Body of pancreas (tissue), 4 donors: ENCODE measurements around the gene MFSD6. TPM values are rescaled to one million over a fixed set of nuclear protein-coding genes. Genes with fewer than 3 reads are reported as not detected.

Experiments
- ATAC-seq: fragments of 150-250 bp; one replicate; pipeline ENCODE4 v1.9.1; 2016
- DNase-seq, 4 donors: peaks; one replicate each; pipeline ENCODE4 v3.0.0-alpha.2; 2019
- H3K27ac ChIP-seq, 4 donors: fragments of 200-600 bp; sonication (generic); 1 replicate in 3 of 4; 2 replicates in 1 of 4; pipeline versions ENCODE4 v1.5.1 to v1.6.1; 2016 to 2019; ENCODE audit warnings: mild to moderate bottlenecking in 1 of 4, mixed read lengths in 1 of 4, moderate library complexity in 1 of 4
- H3K27me3 ChIP-seq, 2 donors: fragments of 200-600 bp; sonication (generic); one replicate each; pipeline ENCODE4 v1.6.0; 2016; ENCODE audit warnings: mild to moderate bottlenecking in 1 of 2
- H3K36me3 ChIP-seq, 2 donors: fragments of 200-600 bp; sonication (generic); replicated peaks in 1 of 2; 2 replicates each; pipeline ENCODE4 v1.5.1; 2016; ENCODE audit warnings: low read depth in 2 of 2; ENCODE audit not compliant: insufficient read depth in 1 of 2
- H3K4me1 ChIP-seq: fragments of 200-600 bp; sonication (generic); one replicate; pipeline ENCODE4 v1.6.0; 2016
- H3K4me3 ChIP-seq, 2 donors: fragments of 200-600 bp; sonication (generic); 1 replicate in 1 of 2; 2 replicates in 1 of 2; pipeline ENCODE4 v1.5.1; 2016 to 2019
- H3K9me3 ChIP-seq, 3 donors: fragments of 200-600 bp; sonication (generic); 1 replicate in 2 of 3; 2 replicates in 1 of 3; pipeline ENCODE4 v1.5.1; 2016
- POLR2A ChIP-seq, 3 donors: fragments of 450-650 bp; IDR thresholded peaks; one replicate each; pipeline ENCODE4 v1.6.1; 2016; ENCODE audit warnings: antibody characterized with exemption in 3 of 3, mild to moderate bottlenecking in 2 of 3
- WGBS, 2 donors: methylation state at CpG; one replicate each; pipeline ENCODE4 v1.1.5; 2017; 5-methylcytosine and 5-hydroxymethylcytosine counted together
- intact Hi-C: fragments of 100-400 bp; cut with DNase I; formaldehyde crosslinking; loops from one replicate; pipeline ENCODE4 v1.15.1; 2023
- total RNA-seq, 2 donors: library from RNA; depleted of rRNA; stranded (reverse); fragments of >200 nt; gene quantifications; one replicate each; pipeline ENCODE4 v1.1.0, GENCODE V29; 2016
- TF ChIP-seq, protein P1 (sequence below), 7 experiments: fragments of 450-650 bp in 4 of 7; fragments of 200-600 bp in 3 of 7; sonication (generic) in 3 of 7; IDR thresholded peaks; one replicate each; pipeline ENCODE4 v1.5.1; 2016 to 2019; ENCODE audit warnings: antibody characterized with exemption in 7 of 7

Gene MFSD6
- total RNA-seq, 2 donors from 2014 or later, result 38.7 to 46.8 TPM

DNA sequence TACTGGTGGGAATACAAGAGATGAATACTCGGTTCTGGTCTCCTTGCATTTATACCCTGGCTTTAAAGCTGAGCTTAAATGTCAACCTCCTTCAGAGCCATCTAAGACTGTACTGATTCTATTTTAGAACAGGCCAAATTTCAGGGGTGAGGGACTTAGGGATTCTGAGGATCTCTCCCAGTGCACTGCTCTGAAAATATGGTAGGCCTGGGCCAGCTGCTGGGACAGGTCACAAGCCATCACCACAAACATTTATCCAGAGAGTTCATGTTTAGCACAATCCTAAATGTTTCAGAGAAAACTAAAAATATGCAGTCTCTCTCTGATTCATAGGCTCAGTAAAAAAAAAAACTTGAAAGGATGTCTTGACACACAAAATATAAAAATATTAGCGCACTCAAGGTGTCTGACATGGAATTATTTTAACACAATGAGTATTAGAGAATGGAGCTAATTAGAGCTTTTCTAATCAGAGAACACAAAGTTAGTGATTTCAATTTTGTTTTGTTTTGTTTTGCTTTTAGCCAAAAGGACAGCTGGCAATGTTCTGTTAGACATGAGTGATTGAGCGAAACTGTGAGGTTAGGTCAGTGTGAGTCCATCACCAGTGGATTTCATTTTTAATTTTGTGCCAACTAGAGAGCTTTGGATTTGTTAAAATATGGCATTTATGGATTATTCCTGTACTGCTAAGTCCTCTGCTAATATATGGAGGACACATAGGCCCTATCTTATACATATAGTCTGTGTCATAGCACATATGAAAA is 38.8 kb downstream of the MFSD6 start:
- DNase-seq, result no peak
- H3K27ac ChIP-seq, result no peak overlapping the region
- ATAC-seq, result no peak
- TF ChIP-seq, protein P1, sequence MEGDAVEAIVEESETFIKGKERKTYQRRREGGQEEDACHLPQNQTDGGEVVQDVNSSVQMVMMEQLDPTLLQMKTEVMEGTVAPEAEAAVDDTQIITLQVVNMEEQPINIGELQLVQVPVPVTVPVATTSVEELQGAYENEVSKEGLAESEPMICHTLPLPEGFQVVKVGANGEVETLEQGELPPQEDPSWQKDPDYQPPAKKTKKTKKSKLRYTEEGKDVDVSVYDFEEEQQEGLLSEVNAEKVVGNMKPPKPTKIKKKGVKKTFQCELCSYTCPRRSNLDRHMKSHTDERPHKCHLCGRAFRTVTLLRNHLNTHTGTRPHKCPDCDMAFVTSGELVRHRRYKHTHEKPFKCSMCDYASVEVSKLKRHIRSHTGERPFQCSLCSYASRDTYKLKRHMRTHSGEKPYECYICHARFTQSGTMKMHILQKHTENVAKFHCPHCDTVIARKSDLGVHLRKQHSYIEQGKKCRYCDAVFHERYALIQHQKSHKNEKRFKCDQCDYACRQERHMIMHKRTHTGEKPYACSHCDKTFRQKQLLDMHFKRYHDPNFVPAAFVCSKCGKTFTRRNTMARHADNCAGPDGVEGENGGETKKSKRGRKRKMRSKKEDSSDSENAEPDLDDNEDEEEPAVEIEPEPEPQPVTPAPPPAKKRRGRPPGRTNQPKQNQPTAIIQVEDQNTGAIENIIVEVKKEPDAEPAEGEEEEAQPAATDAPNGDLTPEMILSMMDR (IDR thresholded peaks at IDR 0.05), result no peak
- TF ChIP-seq POLR2A (IDR thresholded peaks at IDR 0.05), result no peak
- H3K27me3 ChIP-seq, result no peaks in the 10 kb centered on the region
- H3K4me1 ChIP-seq, result peaks cover 20% of the 10 kb centered on the region
- H3K36me3 ChIP-seq, result no peaks in the 10 kb centered on the region
- H3K4me3 ChIP-seq, result no peak overlapping the region
- intact Hi-C loops, result no loop called here
- 90 to 92% methylated on average over 3 of the region's 3 CpGs for WGBS, 2 donors
- no peaks in the 10 kb centered on the region for H3K9me3 ChIP-seq

DNA sequence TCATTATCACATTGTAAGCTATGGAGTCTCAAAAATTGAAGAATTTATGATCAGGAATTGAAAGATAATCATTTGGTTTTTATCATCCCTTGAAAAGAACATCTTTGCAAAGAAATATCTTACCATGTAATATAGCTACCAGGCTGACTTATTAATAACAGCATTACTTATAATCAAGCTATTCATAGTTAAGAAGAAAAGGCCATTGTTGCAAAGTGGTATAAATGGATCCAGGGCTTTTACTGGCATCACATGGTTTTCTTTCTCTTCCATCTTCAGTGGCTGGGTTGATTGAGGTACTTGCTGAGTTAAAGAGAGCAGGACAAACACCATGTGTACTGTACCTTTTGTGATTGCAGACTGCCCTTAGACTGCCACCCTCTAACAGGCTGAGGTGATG is 39.6 kb downstream of the MFSD6 start:
- no peak for ATAC-seq
- no peak overlapping the region for H3K27ac ChIP-seq
- peaks cover 17% of the 10 kb centered on the region for H3K4me1 ChIP-seq

DNA sequence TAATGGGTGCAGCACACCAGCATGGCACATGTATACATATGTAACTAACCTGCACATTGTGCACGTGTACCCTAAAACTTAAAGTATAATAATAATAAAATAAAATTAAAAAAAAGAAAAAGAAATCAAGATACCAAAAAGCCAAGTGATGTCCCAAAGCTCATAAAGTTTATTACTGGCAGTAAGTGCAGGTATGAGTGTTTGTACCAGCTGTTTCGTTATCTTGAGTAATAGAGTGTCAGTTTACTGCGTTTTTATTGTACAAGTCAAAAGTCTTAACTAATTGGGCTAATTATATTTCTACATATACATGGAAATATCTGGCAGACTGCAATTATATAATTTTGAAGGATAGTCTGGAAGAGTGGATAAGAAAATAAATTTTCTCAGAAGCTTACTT is 41.8 kb downstream of the MFSD6 start:
- Histone ChIP-seq H3K4me1 (no peaks in the 10 kb centered on the region), H3K36me3 (no peaks in the 10 kb centered on the region), H3K9me3 (no peaks in the 10 kb centered on the region), H3K4me3 (no peak overlapping the region), H3K27ac (no peak overlapping the region), H3K27me3 (no peaks in the 10 kb centered on the region)
- DNase-seq (no peak), ATAC-seq (no peak)
- 85 to 94% methylated on average over 3 of the region's 3 CpGs for WGBS, 2 donors
- intact Hi-C loops, result no loop called here
- TF ChIP-seq POLR2A (IDR thresholded peaks at IDR 0.05), result no peak
- TF ChIP-seq, protein P1 (IDR thresholded peaks at IDR 0.05), result no peak

More for the DNA sequence above, 39.6 kb downstream of the MFSD6 start:
- no peak for DNase-seq
- H3K36me3 ChIP-seq, result no peaks in the 10 kb centered on the region
- no peak for TF ChIP-seq POLR2A (IDR thresholded peaks at IDR 0.05)
- TF ChIP-seq, protein P1 (IDR thresholded peaks at IDR 0.05), result no peak
- no peaks in the 10 kb centered on the region for H3K9me3 ChIP-seq
- H3K4me3 ChIP-seq, result no peak overlapping the region
- no peaks in the 10 kb centered on the region for H3K27me3 ChIP-seq
- intact Hi-C loops, result no loop called here

DNA sequence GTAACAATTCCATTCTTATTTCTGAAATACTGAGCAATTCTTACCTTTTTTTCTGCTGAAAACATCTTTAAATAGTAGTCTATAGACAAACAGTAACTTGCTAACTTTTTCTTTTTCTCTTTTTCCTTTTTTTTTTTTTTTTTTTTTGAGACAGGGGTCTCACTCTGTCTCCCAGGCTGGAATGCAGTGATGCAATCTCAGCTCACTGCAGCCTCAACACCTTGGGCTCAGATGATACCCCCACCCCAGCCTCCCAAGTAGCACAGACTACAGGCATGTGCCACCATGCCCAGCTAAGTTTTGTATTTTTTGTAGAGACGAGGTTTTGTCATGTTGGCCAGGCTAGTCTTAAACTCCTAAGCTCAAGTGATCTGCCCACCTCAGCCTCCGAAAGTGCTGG is 42.2 kb downstream of the MFSD6 start:
- DNase-seq, result no peak
- Histone ChIP-seq H3K9me3 (no peaks in the 10 kb centered on the region), H3K27ac (no peak overlapping the region), H3K4me3 (no peak overlapping the region), H3K36me3 (no peaks in the 10 kb centered on the region), H3K4me1 (no peaks in the 10 kb centered on the region), H3K27me3 (no peaks in the 10 kb centered on the region)
- intact Hi-C loops, result no loop called here
- ATAC-seq, result no peak
- TF ChIP-seq, protein P1 (IDR thresholded peaks at IDR 0.05), result no peak
- no peak for TF ChIP-seq POLR2A (IDR thresholded peaks at IDR 0.05)
- 97 to 100% methylated on average over 2 of the region's 2 CpGs for WGBS, 2 donors
